RWPE2 (cell line): ENCODE data around the gene PIP5K1B.
A peak's percentile ranks its signal among the peaks of the same experiment; 100 is the strongest.

Source experiments
- ATAC-seq: fragments of 200-7000 bp; cut with Tn5 transposase; 3 replicates; pipeline ENCODE4 v1.9.1; 2021; ENCODE audit warnings: low read depth
- DNase-seq: peaks from one replicate; pipeline ENCODE4 v3.0.0-alpha.2; 2020; ENCODE audit warnings: low spot score
- H3K27ac ChIP-seq: fragments of 450-650 bp; 2 replicates; pipeline ENCODE4 v1.5.1; 2017; ENCODE audit warnings: mild to moderate bottlenecking; ENCODE audit not compliant: poor library complexity, severe bottlenecking
- H3K27me3 ChIP-seq: fragments of 250-450 bp; sonication (Bioruptor Pico); 2 replicates; pipeline ENCODE4 v1.5.1; 2021; ENCODE audit warnings: mild to moderate bottlenecking, moderate library complexity; ENCODE audit not compliant: insufficient read depth, poor library complexity, severe bottlenecking
- H3K36me3 ChIP-seq: fragments of 250-450 bp; sonication (Bioruptor Pico); 2 replicates; pipeline ENCODE4 v1.5.1; 2020; ENCODE audit warnings: low read depth, mild to moderate bottlenecking, moderate library complexity
- H3K4me1 ChIP-seq: fragments of 250-450 bp; sonication (Bioruptor Pico); 2 replicates; pipeline ENCODE4 v1.5.1; 2021; ENCODE audit warnings: mild to moderate bottlenecking, moderate library complexity; ENCODE audit not compliant: insufficient read depth, poor library complexity, severe bottlenecking
- H3K4me3 ChIP-seq: fragments of 250-450 bp; sonication (Bioruptor Pico); 2 replicates; pipeline ENCODE4 v1.5.1; 2021; ENCODE audit warnings: mild to moderate bottlenecking, moderate library complexity; ENCODE audit not compliant: severe bottlenecking
- H3K9me3 ChIP-seq: fragments of 250-450 bp; sonication (Bioruptor Pico); 2 replicates; pipeline ENCODE4 v1.5.1; 2021; ENCODE audit warnings: mild to moderate bottlenecking, moderate library complexity; ENCODE audit not compliant: severe bottlenecking
- CTCF ChIP-seq: fragments of 450-650 bp; IDR thresholded peaks from one replicate; pipeline ENCODE4 v1.5.1; 2017; ENCODE audit warnings: mild to moderate bottlenecking, moderate library complexity; ENCODE audit not compliant: poor library complexity, severe bottlenecking

Gene PIP5K1B

DNA sequence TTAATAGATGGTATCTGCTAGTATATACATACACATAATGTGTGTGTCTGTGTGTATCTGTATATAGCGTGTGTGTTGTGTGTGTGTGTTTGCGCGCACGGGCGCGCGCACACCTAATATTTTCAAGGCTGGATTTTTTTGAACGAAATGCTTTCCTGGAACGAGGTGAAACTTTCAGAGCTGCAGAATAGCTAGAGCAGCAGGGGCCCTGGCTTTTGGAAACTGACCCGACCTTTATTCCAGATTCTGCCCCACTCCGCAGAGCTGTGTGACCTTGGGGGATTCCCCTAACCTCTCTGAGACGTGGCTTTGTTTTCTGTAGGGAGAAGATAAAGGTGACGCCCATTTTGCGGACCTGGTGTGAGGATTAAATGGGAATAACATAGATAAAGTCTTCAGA, 331.3 kb downstream of the PIP5K1B start:
- H3K27me3 ChIP-seq: no peaks in the 10 kb centered on the region
- peak overlapping the region; percentile 89 for H3K4me3 ChIP-seq
- no peak for DNase-seq
- no peak for TF ChIP-seq CTCF
- no peaks in the 10 kb centered on the region for H3K4me1 ChIP-seq
- H3K27ac ChIP-seq: peak overlapping the region; percentile 39
- no peaks in the 10 kb centered on the region for H3K36me3 ChIP-seq
- no peak for ATAC-seq
- no peaks in the 10 kb centered on the region for H3K9me3 ChIP-seq

DNA sequence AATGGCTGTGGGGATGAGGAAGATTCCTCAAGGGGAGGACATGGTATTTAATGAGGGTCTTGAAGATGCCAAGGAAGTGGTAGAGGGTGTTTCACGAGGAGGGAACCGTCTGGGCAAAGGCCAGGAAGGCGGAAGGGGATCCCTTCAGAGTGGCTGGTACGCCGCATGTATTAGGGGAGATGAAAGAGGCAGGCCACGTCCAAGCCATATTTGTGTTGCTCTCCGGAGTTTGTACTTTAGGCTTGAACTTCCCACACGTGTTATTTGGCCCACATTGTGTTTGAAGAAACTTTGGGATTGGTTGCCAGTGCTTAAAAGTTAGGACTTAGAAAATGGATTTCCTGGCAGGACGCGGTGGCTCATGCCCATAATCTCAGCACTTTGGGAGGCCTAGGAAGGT, 331.8 kb downstream of the PIP5K1B start:
- ATAC-seq (no peak), DNase-seq (no peak)
- Histone ChIP-seq H3K4me1 (no peaks in the 10 kb centered on the region), H3K27ac (no peak overlapping the region), H3K9me3 (no peaks in the 10 kb centered on the region), H3K36me3 (no peaks in the 10 kb centered on the region), H3K27me3 (no peaks in the 10 kb centered on the region), H3K4me3 (peak overlapping the region; percentile 89)
- no peak for TF ChIP-seq CTCF

DNA sequence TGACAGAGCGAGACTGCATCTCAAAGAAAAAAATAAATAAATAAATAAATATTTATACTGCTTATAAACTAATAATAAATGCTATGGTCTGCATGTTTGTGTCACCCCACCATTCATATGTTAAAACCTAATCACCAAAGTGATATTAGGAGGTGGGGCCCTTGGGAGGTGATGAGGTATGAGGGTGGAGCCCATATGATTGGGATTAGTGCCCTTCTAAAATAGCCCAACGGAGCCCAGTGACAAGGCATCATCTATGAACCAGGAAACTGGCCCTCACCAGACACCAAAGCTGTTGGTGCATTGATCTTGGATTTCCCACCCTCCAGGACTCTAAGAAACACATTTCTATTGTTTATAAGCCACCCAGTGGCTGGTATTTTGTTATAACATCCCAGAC, 335.6 kb downstream of the PIP5K1B start:
- Histone ChIP-seq H3K4me1 (no peaks in the 10 kb centered on the region), H3K27ac (no peak overlapping the region), H3K27me3 (no peaks in the 10 kb centered on the region), H3K36me3 (no peaks in the 10 kb centered on the region), H3K9me3 (no peaks in the 10 kb centered on the region), H3K4me3 (no peak overlapping the region)
- TF ChIP-seq CTCF: no peak
- no peak for DNase-seq
- ATAC-seq: no peak

- Histone ChIP-seq H3K27me3 (no peaks in the 10 kb centered on the region), H3K4me1 (no peaks in the 10 kb centered on the region), H3K4me3 (no peak overlapping the region), H3K27ac (no peak overlapping the region), H3K9me3 (no peaks in the 10 kb centered on the region), H3K36me3 (peaks cover 19% of the 10 kb centered on the region; the same call in 1 of the 2 replicates)
- DNase-seq: no peak
- ATAC-seq: peak; percentile 54
- TF ChIP-seq CTCF: no peak
Measured at GRCh38 chr9:69044240-69045219, 339.5 kb downstream of the PIP5K1B start.

DNA sequence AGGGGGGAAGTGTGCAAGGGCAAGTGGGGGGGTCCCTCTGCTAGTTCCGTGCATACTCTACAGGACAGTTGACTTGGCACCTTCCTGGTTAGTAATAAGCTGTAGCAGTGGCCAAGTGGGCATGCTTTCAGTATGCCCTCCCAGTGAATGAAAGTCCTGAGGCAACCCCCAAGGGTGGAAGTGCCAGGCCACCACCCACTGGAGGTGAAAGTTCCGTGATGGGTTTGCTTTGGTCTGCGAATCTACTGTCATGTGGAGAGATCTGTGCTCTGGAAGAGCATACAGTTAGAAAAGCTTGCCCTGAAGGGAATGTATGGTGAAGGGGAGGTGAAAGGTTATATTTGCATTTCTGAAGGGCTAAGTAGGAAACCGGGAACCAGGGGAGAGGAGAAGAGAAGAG, 340.8 kb downstream of the PIP5K1B start:
- DNase-seq: no peak
- peaks cover 25% of the 10 kb centered on the region for H3K36me3 ChIP-seq

More for the DNA sequence above, 340.8 kb downstream of the PIP5K1B start:
- Histone ChIP-seq H3K4me1 (no peaks in the 10 kb centered on the region), H3K9me3 (no peaks in the 10 kb centered on the region), H3K4me3 (no peak overlapping the region), H3K27me3 (no peaks in the 10 kb centered on the region), H3K27ac (no peak overlapping the region)
- ATAC-seq: no peak
- TF ChIP-seq CTCF: no peak
